Measurements from ENCODE around the gene KCNB1. TPM values are rescaled to one million over a fixed set of nuclear protein-coding genes. Genes with fewer than 3 reads are reported as not detected.

KCNB1 gene
- total and polyA plus RNA-seq, 2 of the 4 experiments (the other 2 are of a cell fraction), result 0.05 TPM; not detected in 1

DNA sequence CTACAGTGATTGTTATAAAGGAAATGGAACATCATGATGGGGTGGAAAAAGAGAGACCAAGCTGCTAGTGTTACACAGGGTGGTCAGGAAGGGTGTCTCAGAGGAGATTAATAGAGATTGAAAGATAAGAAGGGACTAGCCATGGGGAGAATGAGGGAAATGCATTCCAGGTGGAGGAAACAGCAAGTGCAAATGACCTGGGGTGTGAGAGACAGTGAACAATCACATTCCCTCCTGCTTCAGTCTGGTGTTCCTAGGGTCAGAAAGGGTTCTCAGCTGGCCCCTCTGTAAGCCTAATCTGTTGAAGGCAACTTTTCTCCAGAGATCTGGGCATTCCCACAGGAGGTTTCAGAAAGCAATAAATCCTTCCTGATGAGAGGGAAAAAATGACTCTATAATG lies 3.6 kb upstream of the KCNB1 start:
- H2BK15ac ChIP-seq (ENCODE audit: low read depth, low read length), result no peak overlapping the region
- no peak overlapping the region for H3K27ac ChIP-seq (ENCODE audit: insufficient read depth, low read length)
- H3K9me3 ChIP-seq (ENCODE audit: control insufficient read depth, insufficient read depth, low read length), result no peaks in the 10 kb centered on the region
- H3K9me1 ChIP-seq (ENCODE audit: insufficient read depth, low read length), result no peaks in the 10 kb centered on the region
- no peak overlapping the region for H2AFZ ChIP-seq (replicated peaks; ENCODE audit: low read length, poor library complexity)
- no peak overlapping the region for H3K9ac ChIP-seq (ENCODE audit: low read depth, low read length)
- DNase-seq, result no peak
- H3K14ac ChIP-seq (replicated peaks; ENCODE audit: low read depth, low read length), result no peak overlapping the region
- H4K91ac ChIP-seq (ENCODE audit: insufficient read depth, low read depth, low read length), result no peak overlapping the region
- H4K20me1 ChIP-seq (ENCODE audit: insufficient read depth, low read length), result 0 out of 2 replicates have a peak, but pooled peaks cover 6% of the 10 kb centered on the region
- no peak overlapping the region for H2BK20ac ChIP-seq (ENCODE audit: low read depth, low read length)
- H3K23ac ChIP-seq (ENCODE audit: low read depth, low read length), result no peak overlapping the region
- CTCF ChIA-PET, result interaction anchor here (2.7 kb wide), 1 partner anchor 10 kb away, joined by 7 read pairs; no protein-coding TSS in a partner anchor
- H4K5ac ChIP-seq (ENCODE audit: low read depth, low read length), result no peak overlapping the region
- no peak overlapping the region for H2AK5ac ChIP-seq (ENCODE audit: low read depth, low read length)
- TF ChIP-seq CHD1 (IDR thresholded peaks at IDR 0.05; ENCODE audit: low read depth, low read length), result no peak
- TF ChIP-seq MAZ (IDR thresholded peaks at IDR 0.05; ENCODE audit: borderline replicate concordance, low read depth, low read length), result no peak
- no peak for TF ChIP-seq NFE2L2 (IDR thresholded peaks at IDR 0.05; ENCODE audit: low read depth, low read length)
- TF ChIP-seq, protein P1, sequence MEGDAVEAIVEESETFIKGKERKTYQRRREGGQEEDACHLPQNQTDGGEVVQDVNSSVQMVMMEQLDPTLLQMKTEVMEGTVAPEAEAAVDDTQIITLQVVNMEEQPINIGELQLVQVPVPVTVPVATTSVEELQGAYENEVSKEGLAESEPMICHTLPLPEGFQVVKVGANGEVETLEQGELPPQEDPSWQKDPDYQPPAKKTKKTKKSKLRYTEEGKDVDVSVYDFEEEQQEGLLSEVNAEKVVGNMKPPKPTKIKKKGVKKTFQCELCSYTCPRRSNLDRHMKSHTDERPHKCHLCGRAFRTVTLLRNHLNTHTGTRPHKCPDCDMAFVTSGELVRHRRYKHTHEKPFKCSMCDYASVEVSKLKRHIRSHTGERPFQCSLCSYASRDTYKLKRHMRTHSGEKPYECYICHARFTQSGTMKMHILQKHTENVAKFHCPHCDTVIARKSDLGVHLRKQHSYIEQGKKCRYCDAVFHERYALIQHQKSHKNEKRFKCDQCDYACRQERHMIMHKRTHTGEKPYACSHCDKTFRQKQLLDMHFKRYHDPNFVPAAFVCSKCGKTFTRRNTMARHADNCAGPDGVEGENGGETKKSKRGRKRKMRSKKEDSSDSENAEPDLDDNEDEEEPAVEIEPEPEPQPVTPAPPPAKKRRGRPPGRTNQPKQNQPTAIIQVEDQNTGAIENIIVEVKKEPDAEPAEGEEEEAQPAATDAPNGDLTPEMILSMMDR (conservative IDR thresholded peaks at IDR 0.05; ENCODE audit: low read depth, low read length), result no peak
- no peak for TF ChIP-seq RAD21 (IDR thresholded peaks at IDR 0.05; ENCODE audit: low read length)
- no peaks in the 10 kb centered on the region for H3K4me1 ChIP-seq (ENCODE audit: control insufficient read depth, insufficient read depth, low read length)
- no TSS peak for BruUV-seq (replicated peaks)
- H3K4me2 ChIP-seq (ENCODE audit: low read depth, low read length), result no peak overlapping the region
- intact Hi-C loops (cut with micrococcal nuclease), result loop anchor here (10.0 kb wide), 1 partner anchor 101 kb away; no protein-coding TSS in a partner anchor
- no peak overlapping the region for H3K4me3 ChIP-seq (ENCODE audit: insufficient read depth, low read depth, low read length)
- POLR2A ChIA-PET (ENCODE audit: unreplicated experiment), result no interaction called here
- in situ Hi-C loops (cut with MboI; ENCODE audit: low sequenced_read_pairs), result no loop called here
- dilution Hi-C loops (cut with HindIII; ENCODE audit: low sequenced_read_pairs, unreplicated experiment), result no loop called here
- H3K79me1 ChIP-seq (ENCODE audit: low read depth in 1 of 2, low read length in 2 of 2), result no peaks in the 10 kb centered on the region
- no peak overlapping the region for H3K4ac ChIP-seq (ENCODE audit: low read depth, low read length)
- peaks cover 49% of the 10 kb centered on the region for H3K27me3 ChIP-seq (ENCODE audit: control insufficient read depth, insufficient read depth, low read length)
- no peak overlapping the region for H2BK5ac ChIP-seq (ENCODE audit: low read depth, low read length, poor library complexity, severe bottlenecking)
- H3K56ac ChIP-seq (ENCODE audit: extremely low read depth, insufficient read depth, low read length), result no peak overlapping the region
- ATAC-seq (ENCODE audit: low read depth), result no peak
- no peak overlapping the region for H2AK9ac ChIP-seq (replicated peaks; ENCODE audit: low read depth, low read length, poor library complexity)
- no peak overlapping the region for H4K8ac ChIP-seq (ENCODE audit: low read depth in 2 of 2, low read length in 2 of 2)
- no peak overlapping the region for H2BK120ac ChIP-seq (ENCODE audit: low read depth, low read length)
- H3K36me3 ChIP-seq (ENCODE audit: control insufficient read depth, insufficient read depth, low read length), result no peaks in the 10 kb centered on the region
- no peak overlapping the region for H3K18ac ChIP-seq (ENCODE audit: low read depth, low read length)

Data from IMR-90 (cell line).